Renal cortical epithelial cell (primary cell): ENCODE data around the gene DOCK7. TPM values are rescaled to one million over a fixed set of nuclear protein-coding genes. Genes with fewer than 3 reads are reported as not detected.

Experiments used
- DNase-seq: peaks from one replicate; pipeline ENCODE4 v3.0.0-alpha.2; 2011; ENCODE audit warnings: low read depth
- total RNA-seq: library from RNA; depleted of rRNA; stranded (reverse); fragments of >200 nt; gene quantifications from 2 replicates; pipeline ENCODE4 v1.2.3, GENCODE V29; 2014

Gene DOCK7
- total RNA-seq, 1 donor from 2014 or later = 132 TPM

GRCh38 chr1:62415687-62416086, 272.5 kb downstream of the DOCK7 start:
- DNase-seq = no peak

DNA sequence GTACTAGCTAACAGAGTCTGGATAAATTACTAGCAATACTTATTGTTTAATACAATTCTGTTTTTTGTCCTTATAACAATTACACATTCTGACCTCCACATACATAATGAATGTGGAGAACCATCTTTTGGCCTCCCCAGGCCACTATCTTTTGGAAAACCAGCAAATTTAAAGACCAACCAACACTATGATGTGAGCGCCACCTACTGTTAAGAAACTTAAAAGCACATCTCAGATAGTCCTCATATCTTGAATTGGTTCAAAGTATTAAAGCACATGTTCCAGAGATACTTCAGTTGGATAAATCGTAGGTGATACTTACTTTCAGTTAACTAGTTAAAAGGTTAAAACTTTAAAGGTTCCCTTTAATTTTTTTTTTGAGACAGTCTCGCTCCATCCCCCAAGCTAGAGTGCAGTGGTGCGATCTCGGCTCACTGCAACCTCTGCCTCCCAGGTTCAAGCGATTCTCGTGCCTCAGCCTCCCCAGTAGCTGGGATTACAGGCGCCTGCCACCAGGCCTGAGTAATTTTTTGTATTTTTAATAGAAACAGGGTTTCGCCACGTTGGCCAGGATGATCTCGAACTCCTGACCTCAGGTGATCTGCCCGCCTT, 280.7 kb downstream of the DOCK7 start:
- DNase-seq = peak; percentile 50

- no peak for DNase-seq
These were observed 281.6 kb downstream of the DOCK7 start for GRCh38 chr1:62406576-62406975.

GRCh38 chr1:62405247-62405646, 282.9 kb downstream of the DOCK7 start:
- DNase-seq = no peak

Other genes with a start within 250 kb of the DOCK7 start
- gene ANGPTL3, start 90.9 kb downstream of the DOCK7 start, total RNA-seq = 0.05 TPM in 1 of 2 replicates, not detected in the other
- 8.9 and 10.6 TPM in 2 replicates for gene ATG4C, start 95.7 kb upstream of the DOCK7 start, total RNA-seq